HEK293 (cell line): Measurements from ENCODE around the gene WWTR1.

Experiments
- CTCF ChIA-PET: fragments of 350-600 bp; formaldehyde crosslinking; extraction: SDS; loops from one replicate; lab custom pipeline; 2021; ENCODE audit warnings: antibody characterized with exemption; lab: Yijun Ruan, JAX
- POLR2A ChIA-PET: fragments of 300-600 bp; formaldehyde crosslinking; extraction: SDS; loops from one replicate; lab custom pipeline; 2020; ENCODE audit warnings: antibody characterized with exemption, inconsistent platforms; lab: Yijun Ruan, JAX
- H3K27ac ChIP-seq: fragments of 200-500 bp; sonication (Bioruptor generic); 2 replicates; pipeline ENCODE4 v1.5.1; 2014; ENCODE audit warnings: low read depth, low read length, control low read depth, inconsistent platforms; ENCODE audit errors: extremely low read depth
- H3K36me3 ChIP-seq, 2 experiments: fragments of 200-500 bp in 1 of 2; sonication (Bioruptor generic) in 1 of 2; 1 replicate in 1 of 2; 2 replicates in 1 of 2; pipeline ENCODE4 v1.5.1; 2014 to 2017; ENCODE audit warnings: inconsistent platforms in 2 of 2, low read length in 2 of 2; ENCODE audit not compliant: control insufficient read depth in 2 of 2, insufficient read depth in 1 of 2
- H3K4me1 ChIP-seq: fragments of 200-500 bp; sonication (Bioruptor generic); 2 replicates; pipeline ENCODE4 v1.5.1; 2014; ENCODE audit warnings: mild to moderate bottlenecking, low read length, inconsistent platforms; ENCODE audit not compliant: control insufficient read depth, insufficient read depth
- H3K4me3 ChIP-seq: 2 replicates; pipeline ENCODE4 v1.5.1; 2011; ENCODE audit warnings: low read depth, mild to moderate bottlenecking, control low read depth, low read length, moderate library complexity
- H3K9me3 ChIP-seq: fragments of 200-500 bp; sonication (Bioruptor generic); 2 replicates; pipeline ENCODE4 v1.5.1; 2014; ENCODE audit warnings: low read depth, low read length, inconsistent platforms; ENCODE audit not compliant: control insufficient read depth, insufficient read depth
- BCL11B ChIP-seq: fragments of 450-650 bp; formaldehyde crosslinking; IDR thresholded peaks from 2 replicates; pipeline ENCODE4 v1.5.1; 2016; ENCODE audit warnings: low read depth, missing biosample characterization, missing genetic modification characterization
- FEZF1 ChIP-seq: fragments of 450-650 bp; formaldehyde crosslinking; IDR thresholded peaks from 2 replicates; pipeline ENCODE4 v1.5.1; 2016; ENCODE audit warnings: missing biosample characterization, missing genetic modification characterization
- GFI1B ChIP-seq: fragments of 450-650 bp; formaldehyde crosslinking; IDR thresholded peaks from 2 replicates; pipeline ENCODE4 v1.5.1; 2016; ENCODE audit warnings: missing biosample characterization, missing genetic modification characterization
- GLIS1 ChIP-seq: fragments of 450-650 bp; formaldehyde crosslinking; IDR thresholded peaks from 2 replicates; pipeline ENCODE4 v1.5.1; 2016; ENCODE audit warnings: missing biosample characterization, missing genetic modification characterization
- KLF10 ChIP-seq: fragments of 450-650 bp; IDR thresholded peaks from 2 replicates; pipeline ENCODE4 v1.5.1; 2018; ENCODE audit warnings: missing biosample characterization, mild to moderate bottlenecking, missing genetic modification characterization
- KLF16 ChIP-seq: fragments of 450-650 bp; formaldehyde crosslinking; IDR thresholded peaks from 2 replicates; pipeline ENCODE4 v1.5.1; 2017; ENCODE audit warnings: missing biosample characterization, missing genetic modification characterization
- WT1 ChIP-seq: fragments of 450-650 bp; formaldehyde crosslinking; IDR thresholded peaks from 2 replicates; pipeline ENCODE4 v1.5.1; 2016; ENCODE audit warnings: missing biosample characterization, missing genetic modification characterization
- ZFP3 ChIP-seq: fragments of 450-650 bp; formaldehyde crosslinking; IDR thresholded peaks from 2 replicates; pipeline ENCODE4 v1.5.1; 2016; ENCODE audit warnings: low read depth, missing biosample characterization, missing genetic modification characterization
- ZNF121 ChIP-seq: fragments of 450-650 bp; formaldehyde crosslinking; IDR thresholded peaks from 2 replicates; pipeline ENCODE4 v1.5.1; 2016; ENCODE audit warnings: missing biosample characterization, missing genetic modification characterization
- ZNF184 ChIP-seq: fragments of 450-650 bp; IDR thresholded peaks from 2 replicates; pipeline ENCODE4 v1.5.1; 2018; ENCODE audit warnings: missing biosample characterization, mild to moderate bottlenecking, missing genetic modification characterization
- ZNF335 ChIP-seq: fragments of 450-650 bp; formaldehyde crosslinking; conservative IDR thresholded peaks from 2 replicates; pipeline ENCODE4 v1.5.1; 2016; ENCODE audit warnings: missing biosample characterization, missing genetic modification characterization
- ZNF366 ChIP-seq: fragments of 450-650 bp; formaldehyde crosslinking; conservative IDR thresholded peaks from 2 replicates; pipeline ENCODE4 v1.5.1; 2016; ENCODE audit warnings: missing biosample characterization, missing genetic modification characterization
- ZNF433 ChIP-seq: fragments of 450-650 bp; formaldehyde crosslinking; IDR thresholded peaks from 2 replicates; pipeline ENCODE4 v1.5.1; 2016; ENCODE audit warnings: missing biosample characterization, missing genetic modification characterization, low read depth
- ZNF521 ChIP-seq: fragments of 450-650 bp; formaldehyde crosslinking; IDR thresholded peaks from 2 replicates; pipeline ENCODE4 v1.5.1; 2017; ENCODE audit warnings: missing biosample characterization, mild to moderate bottlenecking, missing genetic modification characterization
- ZNF600 ChIP-seq: fragments of 450-650 bp; formaldehyde crosslinking; IDR thresholded peaks from 2 replicates; pipeline ENCODE4 v1.5.1; 2016; ENCODE audit warnings: missing biosample characterization, missing genetic modification characterization
- ZNF626 ChIP-seq: fragments of 450-650 bp; sonication (Bioruptor Pico); formaldehyde crosslinking; IDR thresholded peaks from 2 replicates; pipeline ENCODE4 v1.5.1; 2018; ENCODE audit warnings: missing biosample characterization, missing genetic modification characterization, inconsistent platforms
- ZNF629 ChIP-seq: fragments of 450-650 bp; formaldehyde crosslinking; IDR thresholded peaks from 2 replicates; pipeline ENCODE4 v1.5.1; 2017; ENCODE audit warnings: missing biosample characterization, missing genetic modification characterization
- ZNF639 ChIP-seq: fragments of 450-650 bp; formaldehyde crosslinking; IDR thresholded peaks from 2 replicates; pipeline ENCODE4 v1.5.1; 2016; ENCODE audit warnings: missing biosample characterization, missing genetic modification characterization
- ZNF658 ChIP-seq: fragments of 450-650 bp; formaldehyde crosslinking; IDR thresholded peaks from 2 replicates; pipeline ENCODE4; 2016; ENCODE audit warnings: missing biosample characterization, missing genetic modification characterization
- ZNF704 ChIP-seq: fragments of 450-650 bp; formaldehyde crosslinking; IDR thresholded peaks from 2 replicates; pipeline ENCODE4 v1.5.1; 2016; ENCODE audit warnings: missing biosample characterization, missing genetic modification characterization
- ZNF76 ChIP-seq: fragments of 450-650 bp; formaldehyde crosslinking; IDR thresholded peaks from 2 replicates; pipeline ENCODE4; 2016; ENCODE audit warnings: low read depth, missing biosample characterization, missing genetic modification characterization, borderline replicate concordance
- ZNF792 ChIP-seq: fragments of 450-650 bp; formaldehyde crosslinking; IDR thresholded peaks from 2 replicates; pipeline ENCODE4 v1.5.1; 2016; ENCODE audit warnings: missing biosample characterization, missing genetic modification characterization
- ZNF843 ChIP-seq: fragments of 450-650 bp; formaldehyde crosslinking; IDR thresholded peaks from 2 replicates; pipeline ENCODE4 v1.5.1; 2016; ENCODE audit warnings: missing biosample characterization, missing genetic modification characterization
- TF ChIP-seq, protein P1 (sequence below): fragments of 450-650 bp; formaldehyde crosslinking; IDR thresholded peaks from 2 replicates; pipeline ENCODE4 v1.5.1; 2017; ENCODE audit warnings: missing biosample characterization, missing genetic modification characterization
- TF ChIP-seq, protein P2 (sequence below): fragments of 450-650 bp; formaldehyde crosslinking; IDR thresholded peaks from 2 replicates; pipeline ENCODE4 v1.5.1; 2017; ENCODE audit warnings: missing biosample characterization, missing genetic modification characterization
- TF ChIP-seq, protein P3 (sequence below): fragments of 450-650 bp; formaldehyde crosslinking; IDR thresholded peaks from 2 replicates; pipeline ENCODE4 v1.5.1; 2016; ENCODE audit warnings: missing biosample characterization, missing genetic modification characterization

WWTR1 gene

DNA sequence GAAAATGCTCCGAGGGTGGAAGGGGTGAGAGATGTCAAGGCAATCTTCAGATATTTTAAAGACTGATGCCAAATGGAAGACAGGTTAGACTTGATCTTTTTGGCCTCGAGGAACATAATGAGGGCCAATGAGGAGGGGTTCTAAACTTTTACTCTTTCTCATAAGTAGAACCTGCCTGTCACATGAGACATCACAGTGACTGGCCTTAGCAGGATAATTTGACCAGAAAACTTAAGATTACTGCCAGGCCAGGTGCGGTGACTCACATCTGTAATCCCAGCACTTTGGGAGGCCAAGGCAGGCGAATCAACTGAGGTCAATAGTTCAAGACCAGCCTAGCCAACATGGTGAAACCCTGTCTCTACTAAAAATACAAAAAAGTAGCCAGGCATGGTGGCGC is 171.1 kb downstream of the WWTR1 start (continued):
- TF ChIP-seq ZNF792, result no peak
- no peak for TF ChIP-seq WT1 (tag by site-specific recombination)
- TF ChIP-seq ZNF600, result no peak
- TF ChIP-seq ZNF843, result no peak
- no peak for TF ChIP-seq ZNF184 (tag by site-specific recombination)
- TF ChIP-seq ZNF366 (tag by site-specific recombination), result no peak
- no peak for TF ChIP-seq ZNF76 (tag by site-specific recombination)
- TF ChIP-seq, all 188 proteins: peak for 0

DNA sequence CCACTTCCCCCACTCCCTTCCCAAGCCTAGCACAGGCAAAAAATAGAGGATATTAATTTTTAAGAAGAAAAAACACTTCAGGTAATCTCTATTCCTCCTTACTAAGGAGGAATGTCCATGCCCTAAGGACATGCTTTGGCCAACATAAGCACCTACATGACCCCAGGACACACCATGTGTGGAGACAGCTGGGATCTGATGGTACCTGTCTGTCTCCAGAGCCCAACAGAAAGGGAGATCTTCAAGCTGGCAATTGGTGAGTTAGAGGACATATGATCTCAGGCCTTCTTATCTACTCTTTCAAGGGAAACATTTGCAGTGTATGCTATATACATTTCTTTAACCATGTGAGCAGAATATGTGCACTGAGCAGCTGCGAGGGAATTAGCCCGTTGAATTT is 176.3 kb downstream of the WWTR1 start:
- H3K36me3 ChIP-seq, result no peaks in the 10 kb centered on the region
- POLR2A ChIA-PET, result no interaction called here
- no peak overlapping the region for H3K4me3 ChIP-seq
- H3K4me1 ChIP-seq, result no peaks in the 10 kb centered on the region
- no peaks in the 10 kb centered on the region for H3K9me3 ChIP-seq
- TF ChIP-seq FEZF1 (tag by site-specific recombination), result no peak
- TF ChIP-seq, protein P1, sequence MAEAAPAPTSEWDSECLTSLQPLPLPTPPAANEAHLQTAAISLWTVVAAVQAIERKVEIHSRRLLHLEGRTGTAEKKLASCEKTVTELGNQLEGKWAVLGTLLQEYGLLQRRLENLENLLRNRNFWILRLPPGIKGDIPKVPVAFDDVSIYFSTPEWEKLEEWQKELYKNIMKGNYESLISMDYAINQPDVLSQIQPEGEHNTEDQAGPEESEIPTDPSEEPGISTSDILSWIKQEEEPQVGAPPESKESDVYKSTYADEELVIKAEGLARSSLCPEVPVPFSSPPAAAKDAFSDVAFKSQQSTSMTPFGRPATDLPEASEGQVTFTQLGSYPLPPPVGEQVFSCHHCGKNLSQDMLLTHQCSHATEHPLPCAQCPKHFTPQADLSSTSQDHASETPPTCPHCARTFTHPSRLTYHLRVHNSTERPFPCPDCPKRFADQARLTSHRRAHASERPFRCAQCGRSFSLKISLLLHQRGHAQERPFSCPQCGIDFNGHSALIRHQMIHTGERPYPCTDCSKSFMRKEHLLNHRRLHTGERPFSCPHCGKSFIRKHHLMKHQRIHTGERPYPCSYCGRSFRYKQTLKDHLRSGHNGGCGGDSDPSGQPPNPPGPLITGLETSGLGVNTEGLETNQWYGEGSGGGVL (tag by site-specific recombination), result no peak
- no peak for TF ChIP-seq ZNF433 (tag by site-specific recombination)
- TF ChIP-seq ZNF704, result no peak
- TF ChIP-seq ZNF629 (tag by site-specific recombination), result no peak
- CTCF ChIA-PET, result interaction anchor here (0.9 to 1.2 kb wide), 7 partner anchors 11 to 526 kb away, joined by 3 to 5 read pairs (median 4); no protein-coding TSS in a partner anchor
- no peak overlapping the region for H3K27ac ChIP-seq

GRCh38 chr3:149481056-149481455 is 176.8 kb downstream of the WWTR1 start:
- Histone ChIP-seq H3K27ac (no peak overlapping the region), H3K4me1 (no peaks in the 10 kb centered on the region), H3K9me3 (no peaks in the 10 kb centered on the region), H3K4me3 (no peak overlapping the region), H3K36me3 (no peaks in the 10 kb centered on the region)
- ChIA-PET POLR2A (no interaction called here), CTCF (interaction anchor here (0.6 to 2.5 kb wide), 23 partner anchors 9 to 1425 kb away, joined by 3 to 13 read pairs (median 3); no protein-coding TSS in a partner anchor)
- TF ChIP-seq ZNF658, result no peak
- no peak for TF ChIP-seq ZNF626 (tag by site-specific recombination)
- TF ChIP-seq ZNF639 (tag by site-specific recombination), result no peak
- TF ChIP-seq ZNF121 (tag by site-specific recombination), result no peak
- no peak for TF ChIP-seq KLF10 (tag by site-specific recombination)
- no peak for TF ChIP-seq GLIS1 (tag by site-specific recombination)
- TF ChIP-seq, protein P2, sequence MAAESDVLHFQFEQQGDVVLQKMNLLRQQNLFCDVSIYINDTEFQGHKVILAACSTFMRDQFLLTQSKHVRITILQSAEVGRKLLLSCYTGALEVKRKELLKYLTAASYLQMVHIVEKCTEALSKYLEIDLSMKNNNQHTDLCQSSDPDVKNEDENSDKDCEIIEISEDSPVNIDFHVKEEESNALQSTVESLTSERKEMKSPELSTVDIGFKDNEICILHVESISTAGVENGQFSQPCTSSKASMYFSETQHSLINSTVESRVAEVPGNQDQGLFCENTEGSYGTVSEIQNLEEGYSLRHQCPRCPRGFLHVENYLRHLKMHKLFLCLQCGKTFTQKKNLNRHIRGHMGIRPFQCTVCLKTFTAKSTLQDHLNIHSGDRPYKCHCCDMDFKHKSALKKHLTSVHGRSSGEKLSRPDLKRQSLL, result no peak
- TF ChIP-seq, protein P3, sequence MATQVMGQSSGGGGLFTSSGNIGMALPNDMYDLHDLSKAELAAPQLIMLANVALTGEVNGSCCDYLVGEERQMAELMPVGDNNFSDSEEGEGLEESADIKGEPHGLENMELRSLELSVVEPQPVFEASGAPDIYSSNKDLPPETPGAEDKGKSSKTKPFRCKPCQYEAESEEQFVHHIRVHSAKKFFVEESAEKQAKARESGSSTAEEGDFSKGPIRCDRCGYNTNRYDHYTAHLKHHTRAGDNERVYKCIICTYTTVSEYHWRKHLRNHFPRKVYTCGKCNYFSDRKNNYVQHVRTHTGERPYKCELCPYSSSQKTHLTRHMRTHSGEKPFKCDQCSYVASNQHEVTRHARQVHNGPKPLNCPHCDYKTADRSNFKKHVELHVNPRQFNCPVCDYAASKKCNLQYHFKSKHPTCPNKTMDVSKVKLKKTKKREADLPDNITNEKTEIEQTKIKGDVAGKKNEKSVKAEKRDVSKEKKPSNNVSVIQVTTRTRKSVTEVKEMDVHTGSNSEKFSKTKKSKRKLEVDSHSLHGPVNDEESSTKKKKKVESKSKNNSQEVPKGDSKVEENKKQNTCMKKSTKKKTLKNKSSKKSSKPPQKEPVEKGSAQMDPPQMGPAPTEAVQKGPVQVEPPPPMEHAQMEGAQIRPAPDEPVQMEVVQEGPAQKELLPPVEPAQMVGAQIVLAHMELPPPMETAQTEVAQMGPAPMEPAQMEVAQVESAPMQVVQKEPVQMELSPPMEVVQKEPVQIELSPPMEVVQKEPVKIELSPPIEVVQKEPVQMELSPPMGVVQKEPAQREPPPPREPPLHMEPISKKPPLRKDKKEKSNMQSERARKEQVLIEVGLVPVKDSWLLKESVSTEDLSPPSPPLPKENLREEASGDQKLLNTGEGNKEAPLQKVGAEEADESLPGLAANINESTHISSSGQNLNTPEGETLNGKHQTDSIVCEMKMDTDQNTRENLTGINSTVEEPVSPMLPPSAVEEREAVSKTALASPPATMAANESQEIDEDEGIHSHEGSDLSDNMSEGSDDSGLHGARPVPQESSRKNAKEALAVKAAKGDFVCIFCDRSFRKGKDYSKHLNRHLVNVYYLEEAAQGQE (tag by site-specific recombination), result no peak
- TF ChIP-seq ZFP3 (tag by site-specific recombination), result no peak
- no peak for TF ChIP-seq ZNF335 (tag by site-specific recombination)
- no peak for TF ChIP-seq BCL11B (tag by site-specific recombination)
- no peak for TF ChIP-seq KLF16 (tag by site-specific recombination)
- no peak for TF ChIP-seq GFI1B (tag by site-specific recombination)
- TF ChIP-seq ZNF521 (tag by site-specific recombination), result no peak
